Hepatocyte (in vitro differentiated cells): ENCODE data around the gene RABGAP1L. TPM values are rescaled to one million over a fixed set of nuclear protein-coding genes. Genes with fewer than 3 reads are reported as not detected.
"Not testable (repeated sequence)": the region's sequence is repeated elsewhere in the genome, so short reads cannot be mapped to it uniquely, and the experiment has no call there.

ENCODE experiments used
- DNase-seq: peaks from one replicate; pipeline ENCODE4 v3.0.0-alpha.2; 2016; ENCODE audit warnings: low spot score
- H2AFZ ChIP-seq: fragments of 200-600 bp; sonication (generic); 2 replicates; pipeline ENCODE4 v1.6.0; 2016; ENCODE audit warnings: antibody characterized with exemption, mild to moderate bottlenecking
- H3K27ac ChIP-seq: fragments of 200-600 bp; sonication (generic); 2 replicates; pipeline ENCODE4 v1.5.1; 2016; ENCODE audit warnings: mild to moderate bottlenecking
- H3K27me3 ChIP-seq: fragments of 200-600 bp; sonication (generic); 2 replicates; pipeline ENCODE4 v1.6.1; 2016
- H3K36me3 ChIP-seq: fragments of 200-600 bp; sonication (generic); replicated peaks from 2 replicates; pipeline ENCODE4 v1.5.1; 2016; ENCODE audit warnings: low read depth; ENCODE audit not compliant: insufficient read depth
- H3K4me1 ChIP-seq: fragments of 200-600 bp; sonication (generic); 2 replicates; pipeline ENCODE4 v1.5.1; 2016; ENCODE audit warnings: mild to moderate bottlenecking, moderate library complexity; ENCODE audit not compliant: insufficient read depth
- H3K4me2 ChIP-seq: fragments of 200-600 bp; sonication (generic); 2 replicates; pipeline ENCODE4 v1.6.0; 2016
- H3K4me3 ChIP-seq: fragments of 200-600 bp; sonication (generic); 2 replicates; pipeline ENCODE4 v1.5.1; 2016; ENCODE audit warnings: mild to moderate bottlenecking
- H3K79me2 ChIP-seq: fragments of 200-600 bp; sonication (generic); 2 replicates; pipeline ENCODE4 v1.6.0; 2017; ENCODE audit warnings: mild to moderate bottlenecking
- H3K9me2 ChIP-seq: fragments of 200-600 bp; sonication (generic); replicated peaks from 2 replicates; pipeline ENCODE4 v1.6.0; 2017; ENCODE audit warnings: mild to moderate bottlenecking; ENCODE audit not compliant: insufficient read depth
- H3K9me3 ChIP-seq: fragments of 200-600 bp; sonication (generic); 2 replicates; pipeline ENCODE4 v1.5.1; 2016; ENCODE audit warnings: low read depth, mild to moderate bottlenecking
- H4K20me1 ChIP-seq: fragments of 200-600 bp; sonication (generic); 2 replicates; pipeline ENCODE4 v1.6.0; 2016; ENCODE audit warnings: mild to moderate bottlenecking; ENCODE audit not compliant: insufficient read depth, poor library complexity, severe bottlenecking
- EZH2 ChIP-seq: fragments of 200-600 bp; sonication (generic); IDR thresholded peaks from 2 replicates; pipeline ENCODE4 v1.6.1; 2016; ENCODE audit warnings: antibody characterized with exemption, mild to moderate bottlenecking, borderline replicate concordance
- EZH2phosphoT487 ChIP-seq: fragments of 200-600 bp; sonication (generic); IDR thresholded peaks from one replicate; pipeline ENCODE4 v1.6.1; 2018; ENCODE audit warnings: antibody characterized with exemption, mild to moderate bottlenecking, low read depth, moderate library complexity; ENCODE audit not compliant: unreplicated experiment, severe bottlenecking
- WGBS: methylation state at CpG from one replicate; pipeline ENCODE4 v1.1.6; 2016; ENCODE audit warnings: low lambda C conversion rate; ENCODE audit errors: missing lambda C conversion rate; 5-methylcytosine and 5-hydroxymethylcytosine counted together
- polyA plus RNA-seq: library from polyadenylated mRNA; unstranded; fragments of >200 nt; fragmentation: Nextera tagmentation; extraction: Ambion mirVana; gene quantifications from 2 replicates; pipeline ENCODE4 v1.2.1, GENCODE V29; 2016
- total RNA-seq: library from RNA; depleted of rRNA; stranded (reverse); fragments of >200 nt; gene quantifications from 2 replicates; pipeline ENCODE4 v1.2.3, GENCODE V29; 2014
- TF ChIP-seq, protein P1 (sequence below): fragments of 200-600 bp; sonication (generic); IDR thresholded peaks from 2 replicates; pipeline ENCODE4 v1.5.1; 2016; ENCODE audit warnings: antibody characterized with exemption, mild to moderate bottlenecking; ENCODE audit not compliant: poor library complexity

RABGAP1L gene
- total and polyA plus RNA-seq, 2 experiments from 2014 or later, result 15.0 to 41.8 TPM

DNA sequence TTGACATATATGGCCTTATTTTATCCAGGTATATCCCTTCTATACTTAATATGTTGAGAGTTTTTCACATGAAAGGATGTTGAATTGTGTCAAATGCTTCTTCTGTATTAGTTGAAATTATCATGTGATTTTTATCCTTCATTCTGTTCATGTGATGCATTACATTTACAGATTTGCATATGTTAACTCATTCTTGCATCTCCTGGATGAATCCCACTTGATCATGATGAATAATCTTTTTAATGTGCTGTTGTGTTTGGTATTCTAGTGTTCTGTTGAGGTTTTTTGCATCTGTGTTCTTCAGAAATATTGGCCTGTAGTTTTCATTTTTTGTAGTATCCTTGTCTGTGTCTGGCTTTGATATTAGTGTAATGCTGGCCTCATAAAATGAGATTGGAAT lies 150.2 kb downstream of the RABGAP1L start:
- no peak for TF ChIP-seq EZH2
- no peak for TF ChIP-seq EZH2phosphoT487
- TF ChIP-seq, protein P1, sequence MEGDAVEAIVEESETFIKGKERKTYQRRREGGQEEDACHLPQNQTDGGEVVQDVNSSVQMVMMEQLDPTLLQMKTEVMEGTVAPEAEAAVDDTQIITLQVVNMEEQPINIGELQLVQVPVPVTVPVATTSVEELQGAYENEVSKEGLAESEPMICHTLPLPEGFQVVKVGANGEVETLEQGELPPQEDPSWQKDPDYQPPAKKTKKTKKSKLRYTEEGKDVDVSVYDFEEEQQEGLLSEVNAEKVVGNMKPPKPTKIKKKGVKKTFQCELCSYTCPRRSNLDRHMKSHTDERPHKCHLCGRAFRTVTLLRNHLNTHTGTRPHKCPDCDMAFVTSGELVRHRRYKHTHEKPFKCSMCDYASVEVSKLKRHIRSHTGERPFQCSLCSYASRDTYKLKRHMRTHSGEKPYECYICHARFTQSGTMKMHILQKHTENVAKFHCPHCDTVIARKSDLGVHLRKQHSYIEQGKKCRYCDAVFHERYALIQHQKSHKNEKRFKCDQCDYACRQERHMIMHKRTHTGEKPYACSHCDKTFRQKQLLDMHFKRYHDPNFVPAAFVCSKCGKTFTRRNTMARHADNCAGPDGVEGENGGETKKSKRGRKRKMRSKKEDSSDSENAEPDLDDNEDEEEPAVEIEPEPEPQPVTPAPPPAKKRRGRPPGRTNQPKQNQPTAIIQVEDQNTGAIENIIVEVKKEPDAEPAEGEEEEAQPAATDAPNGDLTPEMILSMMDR, result no peak
- no peak for DNase-seq
- H3K27me3 ChIP-seq, result no peaks in the 10 kb centered on the region
- H3K4me1 ChIP-seq, result no peaks in the 10 kb centered on the region
- no peak overlapping the region for H3K4me2 ChIP-seq
- H3K9me2 ChIP-seq, result no peaks in the 10 kb centered on the region
- no peaks in the 10 kb centered on the region for H4K20me1 ChIP-seq
- H3K9me3 ChIP-seq, result peaks cover 7% of the 10 kb centered on the region
- no peak overlapping the region for H3K4me3 ChIP-seq
- H2AFZ ChIP-seq, result no peak overlapping the region
- H3K79me2 ChIP-seq, result no peaks in the 10 kb centered on the region
- no peaks in the 10 kb centered on the region for H3K36me3 ChIP-seq
- H3K27ac ChIP-seq, result no peak overlapping the region

GRCh38 chr1:174314433-174314832 lies 155.1 kb downstream of the RABGAP1L start:
- Histone ChIP-seq H3K4me3 (no peak overlapping the region), H3K9me3 (peaks cover 9% of the 10 kb centered on the region), H3K27ac (no peak overlapping the region), H3K36me3 (no peaks in the 10 kb centered on the region), H3K27me3 (no peaks in the 10 kb centered on the region), H3K4me2 (no peak overlapping the region), H3K9me2 (no peaks in the 10 kb centered on the region), H3K4me1 (no peaks in the 10 kb centered on the region), H3K79me2 (no peaks in the 10 kb centered on the region), H4K20me1 (no peaks in the 10 kb centered on the region), H2AFZ (no peak overlapping the region)
- TF ChIP-seq EZH2phosphoT487 (no peak), EZH2 (no peak)
- TF ChIP-seq, protein P1, result no peak
- no peak for DNase-seq
- WGBS, result 96% methylated on average over 4 of the region's 4 CpGs

- no peaks in the 10 kb centered on the region for H4K20me1 ChIP-seq
- H3K4me1 ChIP-seq, result no peaks in the 10 kb centered on the region
- DNase-seq, result no peak
- H3K79me2 ChIP-seq, result no peaks in the 10 kb centered on the region
- H3K36me3 ChIP-seq, result no peaks in the 10 kb centered on the region
- no peak overlapping the region for H3K27ac ChIP-seq
- no peaks in the 10 kb centered on the region for H3K27me3 ChIP-seq
- no peak overlapping the region for H2AFZ ChIP-seq
- WGBS, result 94% methylated on average over 2 of the region's 2 CpGs
- no peak overlapping the region for H3K4me3 ChIP-seq
- H3K9me2 ChIP-seq, result no peaks in the 10 kb centered on the region
- H3K4me2 ChIP-seq, result no peak overlapping the region
- TF ChIP-seq EZH2 (no peak), EZH2phosphoT487 (no peak)
- TF ChIP-seq, protein P1, result no peak
- peaks cover 9% of the 10 kb centered on the region for H3K9me3 ChIP-seq
These were observed 155.9 kb downstream of the RABGAP1L start for GRCh38 chr1:174315239-174315638.

DNA sequence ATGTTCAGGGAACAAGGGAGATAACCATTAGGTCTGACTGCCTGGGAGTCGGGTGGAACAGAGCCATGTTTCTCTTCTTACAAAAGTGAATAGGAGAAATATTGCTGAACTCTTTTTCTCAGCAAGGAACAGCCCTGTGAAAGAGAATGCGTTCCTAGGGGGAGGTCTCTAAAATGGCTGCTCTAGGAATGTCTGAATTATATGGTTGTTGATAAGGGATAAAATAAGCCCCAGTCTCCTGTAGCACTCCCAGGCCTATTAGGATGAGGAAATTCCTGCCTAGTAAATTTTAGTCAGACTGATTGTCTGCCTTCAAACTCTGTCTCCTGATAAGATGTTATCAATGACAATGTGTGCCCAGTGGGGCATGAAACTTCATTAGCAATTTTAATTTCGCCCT lies 161.6 kb downstream of the RABGAP1L start:
- H3K9me3 ChIP-seq, H3K9me2 ChIP-seq, H3K79me2 ChIP-seq, H3K4me1 ChIP-seq, H3K4me2 ChIP-seq, H3K27me3 ChIP-seq, H3K4me3 ChIP-seq, H3K36me3 ChIP-seq, H2AFZ ChIP-seq, H3K27ac ChIP-seq, H4K20me1 ChIP-seq, DNase-seq: not testable (repeated sequence)
- 98% methylated on average over 3 of the region's 3 CpGs for WGBS
